Neural crest cell (in vitro differentiated cells): ENCODE measurements around the gene MACROH2A1. TPM values are rescaled to one million over a fixed set of nuclear protein-coding genes. Genes with fewer than 3 reads are reported as not detected.

Experiments used
- DNase-seq: peaks from one replicate; pipeline ENCODE4 v3.0.0; 2021; ENCODE audit warnings: low read depth, mixed read lengths, low spot score
- H3K27ac Mint-ChIP-seq: one replicate; pipeline ENCODE4 v1.8.0; 2021; ENCODE audit warnings: mild to moderate bottlenecking, mixed read lengths; ENCODE audit not compliant: unreplicated experiment
- H3K27me3 Mint-ChIP-seq: 2 replicates; pipeline ENCODE4 v1.8.0; 2021; ENCODE audit warnings: low read depth, mild to moderate bottlenecking, mixed read lengths
- H3K36me3 Mint-ChIP-seq: 2 replicates; pipeline ENCODE4 v1.8.0; 2021; ENCODE audit warnings: low read depth, mild to moderate bottlenecking, mixed read lengths
- H3K4me1 Mint-ChIP-seq: 2 replicates; pipeline ENCODE4 v1.8.0; 2021; ENCODE audit warnings: mixed read lengths
- H3K4me3 Mint-ChIP-seq: one replicate; pipeline ENCODE4 v1.8.0; 2021; ENCODE audit warnings: mild to moderate bottlenecking, mixed read lengths
- H3K9me3 Mint-ChIP-seq: 2 replicates; pipeline ENCODE4 v1.8.0; 2021; ENCODE audit warnings: mixed read lengths
- CTCF ChIP-seq: fragments of 200-600 bp; sonication (generic); conservative IDR thresholded peaks from 2 replicates; pipeline ENCODE4 v1.5.0; 2021; ENCODE audit warnings: antibody characterized with exemption, mild to moderate bottlenecking
- total RNA-seq: library from RNA; stranded (reverse); gene quantifications from 2 replicates; pipeline ENCODE4 v1.2.1, GENCODE V29; 2021

Gene MACROH2A1
- total RNA-seq, 1 donor from 2014 or later: 339 TPM

GRCh38 chr5:135428586-135428985 lies 29.6 kb upstream of the MACROH2A1 start:
- no peak for TF ChIP-seq CTCF

GRCh38 chr5:135426102-135427082 lies 27.4 kb upstream of the MACROH2A1 start:
- H3K27ac Mint-ChIP-seq: no peak overlapping the region
- no peak overlapping the region for H3K4me3 Mint-ChIP-seq
- DNase-seq: no peak
- H3K27me3 Mint-ChIP-seq: peaks cover 13% of the 10 kb centered on the region
- H3K4me1 Mint-ChIP-seq: peaks cover 9% of the 10 kb centered on the region
- H3K9me3 Mint-ChIP-seq: peaks cover 3% of the 10 kb centered on the region
- peak; percentile 76 for TF ChIP-seq CTCF
- no peaks in the 10 kb centered on the region for H3K36me3 Mint-ChIP-seq

More at GRCh38 chr5:135428586-135428985, 29.6 kb upstream of the MACROH2A1 start:
- Mint-ChIP-seq H3K9me3 (peaks cover 3% of the 10 kb centered on the region), H3K4me3 (no peak overlapping the region), H3K27me3 (peaks cover 7% of the 10 kb centered on the region), H3K4me1 (peaks cover 9% of the 10 kb centered on the region), H3K27ac (no peak overlapping the region), H3K36me3 (no peaks in the 10 kb centered on the region)
- no peak for DNase-seq

- Mint-ChIP-seq H3K9me3 (peaks cover 3% of the 10 kb centered on the region), H3K36me3 (no peaks in the 10 kb centered on the region), H3K27me3 (peaks cover 20% of the 10 kb centered on the region)
Measured at GRCh38 chr5:135425641-135426040, 26.6 kb upstream of the MACROH2A1 start.

GRCh38 chr5:135423846-135424168 lies 24.8 kb upstream of the MACROH2A1 start:
- no peak for DNase-seq
- no peak for TF ChIP-seq CTCF
- H3K4me1 Mint-ChIP-seq: no peaks in the 10 kb centered on the region
- peaks cover 3% of the 10 kb centered on the region for H3K9me3 Mint-ChIP-seq
- no peaks in the 10 kb centered on the region for H3K36me3 Mint-ChIP-seq
- no peak overlapping the region for H3K4me3 Mint-ChIP-seq
- H3K27me3 Mint-ChIP-seq: peaks cover 37% of the 10 kb centered on the region
- no peak overlapping the region for H3K27ac Mint-ChIP-seq

More at GRCh38 chr5:135425641-135426040, 26.6 kb upstream of the MACROH2A1 start:
- H3K4me1 Mint-ChIP-seq: peaks cover 9% of the 10 kb centered on the region
- no peak for DNase-seq
- no peak overlapping the region for H3K27ac Mint-ChIP-seq
- no peak overlapping the region for H3K4me3 Mint-ChIP-seq
- TF ChIP-seq CTCF: no peak

GRCh38 chr5:135423146-135423845 lies 24.3 kb upstream of the MACROH2A1 start:
- H3K27me3 Mint-ChIP-seq: peaks cover 42% of the 10 kb centered on the region
- no peak overlapping the region for H3K4me3 Mint-ChIP-seq
- DNase-seq: no peak
- H3K9me3 Mint-ChIP-seq: peaks cover 2% of the 10 kb centered on the region
- H3K27ac Mint-ChIP-seq: no peak overlapping the region
- no peaks in the 10 kb centered on the region for H3K4me1 Mint-ChIP-seq
- no peaks in the 10 kb centered on the region for H3K36me3 Mint-ChIP-seq
- TF ChIP-seq CTCF: no peak
